ENCODE data around the gene ZCCHC3. TPM values are rescaled to one million over a fixed set of nuclear protein-coding genes. Genes with fewer than 3 reads are reported as not detected.

Gene ZCCHC3
- total and polyA plus RNA-seq, 4 donors = 2.4 to 22.1 (median 5.6) TPM

DNA sequence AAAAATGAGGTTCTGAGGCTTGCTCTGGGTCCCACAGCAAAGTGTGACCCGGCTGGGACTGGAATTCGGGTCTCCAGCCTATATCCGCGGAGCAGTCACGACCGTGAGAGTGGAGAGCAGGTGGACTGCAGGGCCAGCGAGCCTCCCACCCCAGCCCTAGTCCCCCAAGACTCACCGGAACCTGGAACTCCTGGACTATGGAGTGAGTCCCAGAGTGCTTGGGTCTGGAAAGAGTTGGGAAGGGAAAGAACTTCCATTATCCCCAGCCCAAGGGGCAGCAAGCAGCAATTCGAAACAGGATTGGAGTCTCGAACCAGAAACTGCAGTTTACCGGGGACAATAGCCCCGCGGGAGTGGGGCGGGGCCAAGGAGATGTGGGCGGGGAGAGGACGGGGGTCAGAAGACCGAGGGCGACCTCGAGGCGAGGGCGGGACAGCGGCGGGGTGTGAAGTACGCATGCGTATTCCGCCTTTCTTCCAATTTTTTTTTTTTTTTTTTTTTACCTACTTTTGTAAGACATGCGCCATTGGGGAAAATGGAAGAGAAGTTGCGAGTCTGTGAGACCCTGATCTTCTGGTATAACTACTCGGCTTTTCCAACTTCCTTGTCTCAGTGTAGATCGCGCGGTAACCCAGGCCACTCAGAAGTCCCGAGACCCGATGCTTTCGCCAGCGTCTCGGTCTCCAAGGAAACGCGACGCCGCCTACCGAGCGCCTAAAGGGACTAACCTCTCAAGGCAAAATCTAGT, 7.1 kb upstream of the ZCCHC3 start, which contains the start of gene C20orf96:
Gene C20orf96 (minus strand): TSS at position 667 of the 748 bp plus-strand sequence. CDS start 140 bp downstream, at position 527.
- H3K4me1 ChIP-seq (ENCODE audit: control insufficient read depth in 4 of 4, insufficient read depth in 4 of 4, low read length in 3 of 4) = peaks cover 0 to 19% (median 12%) of the 10 kb centered on the region in 4 donors
- peak within 1 kb of the TSS; percentile 30 to 81 for H3K9ac ChIP-seq (ENCODE audit: low read depth in 1 of 2, low read length in 2 of 2)
- WGBS = under 1% methylated on average over 43 of the region's 43 CpGs
- DNase-seq (ENCODE audit: low spot score) = peak; percentile 90
- no peaks in the 10 kb centered on the region for H3K27me3 ChIP-seq (ENCODE audit: control insufficient read depth in 4 of 4, insufficient read depth in 4 of 4, low read length in 3 of 4)
- no peaks in the 10 kb centered on the region for H3K9me3 ChIP-seq (ENCODE audit: control insufficient read depth in 4 of 4, low read length in 3 of 4)
- H3K4me3 ChIP-seq (ENCODE audit: low read depth in 1 of 3, low read length in 3 of 3) = peak within 1 kb of the TSS; percentile 78 to 84 (median 79)
- no peaks in the 10 kb centered on the region for H3K36me3 ChIP-seq (ENCODE audit: control insufficient read depth in 4 of 4, insufficient read depth in 3 of 4, low read depth in 1 of 4, low read length in 3 of 4)
- TF ChIP-seq RXRA (IDR thresholded peaks at IDR 0.05) (peak; percentile 69 to 74), YY1 (IDR thresholded peaks at IDR 0.05) (peak; percentile 52), RAD21 (IDR thresholded peaks at IDR 0.05) (peak in 1 of 2 donors; percentile 8), FOXA2 (IDR thresholded peaks at IDR 0.05) (no peak), EGR1 (IDR thresholded peaks at IDR 0.05; ENCODE audit: low read depth in 2 of 2) (no peak), JUND (IDR thresholded peaks at IDR 0.05) (peak in 1 of 2 donors; percentile 31), NR2F2 (IDR thresholded peaks at IDR 0.05) (peak; percentile 43), TAF1 (conservative IDR thresholded peaks at IDR 0.05) (no peak), HNF4G (IDR thresholded peaks at IDR 0.05) (no peak), FOXA1 (IDR thresholded peaks at IDR 0.05) (no peak), GABPA (IDR thresholded peaks at IDR 0.05 in 1 of 2, conservative IDR thresholded peaks at IDR 0.05 in 1 of 2) (peak in 1 of 2 donors; percentile 27), HNF4A (conservative IDR thresholded peaks at IDR 0.05) (peak; percentile 31 to 62), SP1 (IDR thresholded peaks at IDR 0.05) (peak; percentile 48)
- TF ChIP-seq, protein P1, sequence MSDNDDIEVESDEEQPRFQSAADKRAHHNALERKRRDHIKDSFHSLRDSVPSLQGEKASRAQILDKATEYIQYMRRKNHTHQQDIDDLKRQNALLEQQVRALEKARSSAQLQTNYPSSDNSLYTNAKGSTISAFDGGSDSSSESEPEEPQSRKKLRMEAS (IDR thresholded peaks at IDR 0.05) = peak; percentile 34
- TF ChIP-seq, protein P2, sequence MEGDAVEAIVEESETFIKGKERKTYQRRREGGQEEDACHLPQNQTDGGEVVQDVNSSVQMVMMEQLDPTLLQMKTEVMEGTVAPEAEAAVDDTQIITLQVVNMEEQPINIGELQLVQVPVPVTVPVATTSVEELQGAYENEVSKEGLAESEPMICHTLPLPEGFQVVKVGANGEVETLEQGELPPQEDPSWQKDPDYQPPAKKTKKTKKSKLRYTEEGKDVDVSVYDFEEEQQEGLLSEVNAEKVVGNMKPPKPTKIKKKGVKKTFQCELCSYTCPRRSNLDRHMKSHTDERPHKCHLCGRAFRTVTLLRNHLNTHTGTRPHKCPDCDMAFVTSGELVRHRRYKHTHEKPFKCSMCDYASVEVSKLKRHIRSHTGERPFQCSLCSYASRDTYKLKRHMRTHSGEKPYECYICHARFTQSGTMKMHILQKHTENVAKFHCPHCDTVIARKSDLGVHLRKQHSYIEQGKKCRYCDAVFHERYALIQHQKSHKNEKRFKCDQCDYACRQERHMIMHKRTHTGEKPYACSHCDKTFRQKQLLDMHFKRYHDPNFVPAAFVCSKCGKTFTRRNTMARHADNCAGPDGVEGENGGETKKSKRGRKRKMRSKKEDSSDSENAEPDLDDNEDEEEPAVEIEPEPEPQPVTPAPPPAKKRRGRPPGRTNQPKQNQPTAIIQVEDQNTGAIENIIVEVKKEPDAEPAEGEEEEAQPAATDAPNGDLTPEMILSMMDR (IDR thresholded peaks at IDR 0.05; ENCODE audit: low read depth, low read length, missing input control) = peak; percentile 21
- TF ChIP-seq, protein P3, sequence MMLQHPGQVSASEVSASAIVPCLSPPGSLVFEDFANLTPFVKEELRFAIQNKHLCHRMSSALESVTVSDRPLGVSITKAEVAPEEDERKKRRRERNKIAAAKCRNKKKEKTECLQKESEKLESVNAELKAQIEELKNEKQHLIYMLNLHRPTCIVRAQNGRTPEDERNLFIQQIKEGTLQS (IDR thresholded peaks at IDR 0.05) = no peak
- TF ChIP-seq, protein P4, sequence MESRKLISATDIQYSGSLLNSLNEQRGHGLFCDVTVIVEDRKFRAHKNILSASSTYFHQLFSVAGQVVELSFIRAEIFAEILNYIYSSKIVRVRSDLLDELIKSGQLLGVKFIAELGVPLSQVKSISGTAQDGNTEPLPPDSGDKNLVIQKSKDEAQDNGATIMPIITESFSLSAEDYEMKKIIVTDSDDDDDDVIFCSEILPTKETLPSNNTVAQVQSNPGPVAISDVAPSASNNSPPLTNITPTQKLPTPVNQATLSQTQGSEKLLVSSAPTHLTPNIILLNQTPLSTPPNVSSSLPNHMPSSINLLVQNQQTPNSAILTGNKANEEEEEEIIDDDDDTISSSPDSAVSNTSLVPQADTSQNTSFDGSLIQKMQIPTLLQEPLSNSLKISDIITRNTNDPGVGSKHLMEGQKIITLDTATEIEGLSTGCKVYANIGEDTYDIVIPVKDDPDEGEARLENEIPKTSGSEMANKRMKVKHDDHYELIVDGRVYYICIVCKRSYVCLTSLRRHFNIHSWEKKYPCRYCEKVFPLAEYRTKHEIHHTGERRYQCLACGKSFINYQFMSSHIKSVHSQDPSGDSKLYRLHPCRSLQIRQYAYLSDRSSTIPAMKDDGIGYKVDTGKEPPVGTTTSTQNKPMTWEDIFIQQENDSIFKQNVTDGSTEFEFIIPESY (IDR thresholded peaks at IDR 0.05) = peak; percentile 89
- TF ChIP-seq, protein P5, sequence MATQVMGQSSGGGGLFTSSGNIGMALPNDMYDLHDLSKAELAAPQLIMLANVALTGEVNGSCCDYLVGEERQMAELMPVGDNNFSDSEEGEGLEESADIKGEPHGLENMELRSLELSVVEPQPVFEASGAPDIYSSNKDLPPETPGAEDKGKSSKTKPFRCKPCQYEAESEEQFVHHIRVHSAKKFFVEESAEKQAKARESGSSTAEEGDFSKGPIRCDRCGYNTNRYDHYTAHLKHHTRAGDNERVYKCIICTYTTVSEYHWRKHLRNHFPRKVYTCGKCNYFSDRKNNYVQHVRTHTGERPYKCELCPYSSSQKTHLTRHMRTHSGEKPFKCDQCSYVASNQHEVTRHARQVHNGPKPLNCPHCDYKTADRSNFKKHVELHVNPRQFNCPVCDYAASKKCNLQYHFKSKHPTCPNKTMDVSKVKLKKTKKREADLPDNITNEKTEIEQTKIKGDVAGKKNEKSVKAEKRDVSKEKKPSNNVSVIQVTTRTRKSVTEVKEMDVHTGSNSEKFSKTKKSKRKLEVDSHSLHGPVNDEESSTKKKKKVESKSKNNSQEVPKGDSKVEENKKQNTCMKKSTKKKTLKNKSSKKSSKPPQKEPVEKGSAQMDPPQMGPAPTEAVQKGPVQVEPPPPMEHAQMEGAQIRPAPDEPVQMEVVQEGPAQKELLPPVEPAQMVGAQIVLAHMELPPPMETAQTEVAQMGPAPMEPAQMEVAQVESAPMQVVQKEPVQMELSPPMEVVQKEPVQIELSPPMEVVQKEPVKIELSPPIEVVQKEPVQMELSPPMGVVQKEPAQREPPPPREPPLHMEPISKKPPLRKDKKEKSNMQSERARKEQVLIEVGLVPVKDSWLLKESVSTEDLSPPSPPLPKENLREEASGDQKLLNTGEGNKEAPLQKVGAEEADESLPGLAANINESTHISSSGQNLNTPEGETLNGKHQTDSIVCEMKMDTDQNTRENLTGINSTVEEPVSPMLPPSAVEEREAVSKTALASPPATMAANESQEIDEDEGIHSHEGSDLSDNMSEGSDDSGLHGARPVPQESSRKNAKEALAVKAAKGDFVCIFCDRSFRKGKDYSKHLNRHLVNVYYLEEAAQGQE (IDR thresholded peaks at IDR 0.05) = peak; percentile 33
- peak within 1 kb of the TSS; percentile 42 to 55 for H3K27ac ChIP-seq (ENCODE audit: low read depth in 1 of 2, low read length in 2 of 2)

Measured in liver (tissue), 9 donors.